ENCODE measurements around the gene EFCAB12.
"Not testable (repeated sequence)": the region's sequence is repeated elsewhere in the genome, so short reads cannot be mapped to it uniquely, and the experiment has no call there.

The EFCAB12 gene

DNA sequence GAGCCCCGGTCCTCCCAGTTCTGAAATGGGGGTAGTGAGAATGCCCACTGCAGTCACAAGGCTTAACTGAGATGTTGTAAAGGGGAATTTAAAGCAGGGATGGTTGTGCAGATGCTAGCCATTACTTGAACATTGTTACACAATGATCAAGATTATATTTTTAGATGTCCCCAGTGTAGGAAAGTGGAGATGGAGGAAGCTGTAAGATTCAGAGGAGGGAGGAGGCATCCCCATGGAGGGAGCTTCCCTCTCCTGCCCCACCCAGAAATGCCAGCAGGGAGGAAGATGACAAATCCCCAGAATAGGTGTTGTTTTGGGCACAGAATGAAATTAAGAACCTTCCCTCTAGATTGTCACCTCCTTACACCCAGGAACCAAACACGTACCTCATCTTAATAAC, 46.1 kb downstream of the EFCAB12 start:
- no peak overlapping the region for H3K4me3 Mint-ChIP-seq
- peaks cover 6% of the 10 kb centered on the region for H3K4me1 Mint-ChIP-seq
- H3K36me3 Mint-ChIP-seq = peaks cover 22% of the 10 kb centered on the region
- ATAC-seq (no peak), DNase-seq (ENCODE audit: low spot score in 2 of 2) (no peak)
- H3K9me3 Mint-ChIP-seq = no peaks in the 10 kb centered on the region
- H3K27ac Mint-ChIP-seq = no peak overlapping the region

- H3K9me3 Mint-ChIP-seq = no peaks in the 10 kb centered on the region
- H3K27ac Mint-ChIP-seq = no peak overlapping the region
- H3K4me3 Mint-ChIP-seq = no peak overlapping the region
- DNase-seq (ENCODE audit: low spot score in 2 of 2) (no peak), ATAC-seq (no peak)
- peaks cover 6% of the 10 kb centered on the region for H3K36me3 Mint-ChIP-seq
- H3K4me1 Mint-ChIP-seq = peaks cover 3% of the 10 kb centered on the region
These were observed 48.7 kb downstream of the EFCAB12 start for GRCh38 chr3:129379582-129380358.

DNA sequence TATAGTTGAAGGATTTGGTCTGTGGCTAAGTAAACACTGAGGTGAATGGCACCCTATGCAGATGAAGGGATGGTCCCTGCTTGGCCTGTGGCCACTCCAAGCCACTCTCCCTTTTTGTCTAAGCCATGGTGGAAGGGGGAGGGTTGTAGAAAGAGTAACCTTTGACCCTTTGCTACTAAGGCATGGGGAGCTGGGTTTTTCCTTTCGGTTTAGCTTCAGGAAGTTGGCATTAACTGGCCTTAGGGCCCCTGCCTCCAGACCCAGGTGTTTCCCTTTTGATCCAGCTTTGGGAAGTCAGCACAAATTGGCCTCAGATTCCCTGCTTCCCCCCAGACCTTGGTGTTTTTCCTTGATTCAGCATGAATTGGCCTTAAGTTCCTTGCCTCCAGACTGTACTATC, 49.5 kb downstream of the EFCAB12 start:
- ATAC-seq = no peak
- no peaks in the 10 kb centered on the region for H3K4me1 Mint-ChIP-seq

GRCh38 chr3:129377615-129378014, 50.8 kb downstream of the EFCAB12 start:
- no peak overlapping the region for H3K27ac Mint-ChIP-seq
- H3K9me3 Mint-ChIP-seq = no peaks in the 10 kb centered on the region
- H3K4me1 Mint-ChIP-seq = no peaks in the 10 kb centered on the region
- DNase-seq (ENCODE audit: low spot score in 2 of 2) = no peak
- no peak overlapping the region for H3K4me3 Mint-ChIP-seq
- peaks cover 5% of the 10 kb centered on the region for H3K36me3 Mint-ChIP-seq
- ATAC-seq = no peak

More for the DNA sequence above, 49.5 kb downstream of the EFCAB12 start:
- Mint-ChIP-seq H3K27ac (no peak overlapping the region), H3K9me3 (no peaks in the 10 kb centered on the region), H3K36me3 (peaks cover 6% of the 10 kb centered on the region), H3K4me3 (no peak overlapping the region)
- no peak for DNase-seq (ENCODE audit: low spot score in 2 of 2)

GRCh38 chr3:129375099-129375498, 53.3 kb downstream of the EFCAB12 start:
- DNase-seq (ENCODE audit: low spot score in 2 of 2) (no peak), ATAC-seq (no peak)
- Mint-ChIP-seq H3K9me3 (no peaks in the 10 kb centered on the region), H3K27ac (no peak overlapping the region), H3K4me1 (no peaks in the 10 kb centered on the region), H3K36me3 (no peaks in the 10 kb centered on the region), H3K4me3 (no peak overlapping the region)

DNA sequence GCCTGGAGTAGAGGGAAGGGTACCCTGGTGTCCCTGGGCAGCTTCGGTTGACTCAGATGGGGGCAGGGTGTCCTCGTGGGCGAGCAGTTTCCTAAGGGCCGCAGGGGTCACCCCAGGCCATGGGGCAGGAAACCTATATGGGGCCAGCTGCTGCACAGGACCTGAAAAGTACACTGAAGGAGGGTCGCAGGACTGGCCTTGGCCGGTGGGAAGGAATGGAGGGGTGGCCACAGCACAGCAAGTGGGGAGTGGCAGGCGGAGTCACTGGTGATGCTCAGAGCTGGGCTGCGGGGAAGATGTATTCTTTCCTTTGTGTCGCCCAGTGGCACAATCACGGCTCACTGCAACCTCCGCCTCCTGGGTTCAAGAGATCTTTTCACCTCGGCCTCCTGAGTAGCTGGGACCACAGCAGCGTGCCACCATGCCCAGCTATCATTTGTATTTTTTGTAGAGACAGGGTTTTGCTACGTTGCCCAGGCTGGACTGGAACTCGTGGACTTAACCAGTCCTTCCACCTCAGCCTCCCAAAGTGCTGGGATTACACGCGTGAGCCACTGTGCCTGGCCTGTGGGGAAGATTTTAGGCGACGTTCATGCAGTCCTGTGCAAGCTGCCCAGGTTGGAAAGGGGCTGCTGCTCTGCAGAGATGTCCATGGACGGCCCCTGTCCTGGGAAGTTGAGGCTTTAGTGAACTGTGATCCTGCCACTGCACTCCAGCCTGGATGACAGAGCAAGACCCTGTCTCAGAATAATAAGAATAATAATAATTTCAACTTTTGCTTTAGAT, 57.2 kb downstream of the EFCAB12 start:
- Mint-ChIP-seq H3K4me1 (no peaks in the 10 kb centered on the region), H3K27ac (no peak overlapping the region), H3K36me3 (no peaks in the 10 kb centered on the region), H3K4me3 (no peak overlapping the region), H3K9me3 (no peaks in the 10 kb centered on the region)
- peak; percentile 45 for ATAC-seq
- no peak for DNase-seq (ENCODE audit: low spot score in 2 of 2)

GRCh38 chr3:129370248-129370964, 58.0 kb downstream of the EFCAB12 start:
- no peak for DNase-seq (ENCODE audit: low spot score in 2 of 2)
- Mint-ChIP-seq H3K4me1 (no peaks in the 10 kb centered on the region), H3K36me3 (no peaks in the 10 kb centered on the region), H3K9me3 (no peaks in the 10 kb centered on the region), H3K4me3 (no peak overlapping the region), H3K27ac (no peak overlapping the region)
- peak; percentile 36 for ATAC-seq

- no peak for ATAC-seq
- Mint-ChIP-seq H3K9me3 (no peaks in the 10 kb centered on the region), H3K36me3 (no peaks in the 10 kb centered on the region), H3K27ac (no peak overlapping the region), H3K4me3 (no peak overlapping the region), H3K4me1 (peaks cover 5% of the 10 kb centered on the region)
- no peak for DNase-seq (ENCODE audit: low spot score in 2 of 2)
These were observed 58.7 kb downstream of the EFCAB12 start for GRCh38 chr3:129369711-129370110.

DNA sequence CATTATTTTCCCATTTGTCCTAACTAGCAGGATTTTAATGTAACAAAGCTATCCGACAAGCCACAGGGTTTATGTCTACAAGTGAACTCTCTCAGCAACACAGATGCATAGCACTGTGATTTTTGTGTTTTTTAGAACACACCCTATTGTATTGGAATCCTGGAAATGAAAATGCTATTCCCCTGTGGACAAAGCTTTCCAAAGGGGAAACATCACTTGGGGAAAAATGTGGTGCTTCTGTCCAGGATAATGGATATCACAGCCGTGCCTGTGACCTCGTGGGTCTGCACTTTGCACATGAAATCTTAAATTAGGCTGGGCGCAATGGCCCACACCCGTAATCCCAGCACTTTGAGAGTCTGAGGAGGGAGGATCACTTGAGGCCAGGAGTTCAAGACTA, 60.6 kb downstream of the EFCAB12 start:
- H3K36me3 Mint-ChIP-seq = no peaks in the 10 kb centered on the region
- no peaks in the 10 kb centered on the region for H3K9me3 Mint-ChIP-seq
- no peak for DNase-seq (ENCODE audit: low spot score in 2 of 2)
- H3K27ac Mint-ChIP-seq = no peak overlapping the region
- H3K4me3 Mint-ChIP-seq = no peak overlapping the region
- peaks cover 5% of the 10 kb centered on the region for H3K4me1 Mint-ChIP-seq
- ATAC-seq = no peak

DNA sequence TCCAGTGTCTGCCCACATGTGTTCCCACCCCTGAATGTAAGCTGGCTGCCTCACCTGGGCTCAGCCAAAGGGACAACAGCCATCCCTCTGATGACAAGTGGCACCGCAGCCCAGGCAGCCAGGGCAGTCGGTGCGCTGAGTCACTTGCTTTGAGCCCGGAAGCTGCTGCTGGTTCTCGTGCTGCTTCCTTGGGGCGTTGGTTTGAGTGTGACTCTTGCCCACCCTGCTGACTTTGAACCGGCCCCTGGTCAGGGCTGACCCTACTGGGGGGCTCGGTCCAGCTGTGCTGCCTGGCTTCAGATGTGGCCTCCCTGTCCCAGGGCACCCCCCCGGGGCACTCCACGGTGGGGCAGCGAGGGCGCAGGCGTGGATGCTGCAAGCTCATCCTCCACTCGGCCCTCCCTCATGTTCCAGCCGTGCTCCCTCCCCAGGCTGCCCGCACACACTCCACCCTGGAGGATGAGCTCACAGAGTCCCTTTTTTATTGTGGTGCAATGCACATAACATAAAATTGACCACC, 62.1 kb downstream of the EFCAB12 start:
- no peak overlapping the region for H3K4me3 Mint-ChIP-seq
- peaks cover 5% of the 10 kb centered on the region for H3K4me1 Mint-ChIP-seq
- H3K27ac Mint-ChIP-seq = no peak overlapping the region
- no peaks in the 10 kb centered on the region for H3K36me3 Mint-ChIP-seq
- DNase-seq (ENCODE audit: low spot score in 2 of 2) (no peak), ATAC-seq (no peak)
- no peaks in the 10 kb centered on the region for H3K9me3 Mint-ChIP-seq

- Mint-ChIP-seq H3K9me3 (no peaks in the 10 kb centered on the region), H3K4me1 (peaks cover 5% of the 10 kb centered on the region)
- ATAC-seq = no peak
These were observed 62.9 kb downstream of the EFCAB12 start for GRCh38 chr3:129365296-129366136.

GRCh38 chr3:129364811-129365210, 63.6 kb downstream of the EFCAB12 start:
- H3K27ac Mint-ChIP-seq; ATAC-seq; H3K9me3 Mint-ChIP-seq; DNase-seq (ENCODE audit: low spot score in 2 of 2); H3K4me3 Mint-ChIP-seq; H3K4me1 Mint-ChIP-seq; H3K36me3 Mint-ChIP-seq: not testable (repeated sequence)

More at GRCh38 chr3:129365296-129366136, 62.9 kb downstream of the EFCAB12 start:
- no peak for DNase-seq (ENCODE audit: low spot score in 2 of 2)
- H3K27ac Mint-ChIP-seq = no peak overlapping the region
- no peaks in the 10 kb centered on the region for H3K36me3 Mint-ChIP-seq
- H3K4me3 Mint-ChIP-seq = no peak overlapping the region

GRCh38 chr3:129363356-129363755, 65.1 kb downstream of the EFCAB12 start:
- H3K36me3 Mint-ChIP-seq; H3K27ac Mint-ChIP-seq; ATAC-seq; H3K4me1 Mint-ChIP-seq; H3K4me3 Mint-ChIP-seq; H3K9me3 Mint-ChIP-seq; DNase-seq (ENCODE audit: low spot score in 2 of 2): not testable (repeated sequence)

- no peak overlapping the region for H3K27ac Mint-ChIP-seq
- no peaks in the 10 kb centered on the region for H3K9me3 Mint-ChIP-seq
- no peak for ATAC-seq
- H3K36me3 Mint-ChIP-seq = no peaks in the 10 kb centered on the region
- H3K4me3 Mint-ChIP-seq = no peak overlapping the region
- H3K4me1 Mint-ChIP-seq = peaks cover 5% of the 10 kb centered on the region
- no peak for DNase-seq (ENCODE audit: low spot score in 2 of 2)
These were observed 67.6 kb downstream of the EFCAB12 start for GRCh38 chr3:129360705-129361460.

Measured in stimulated activated effector memory CD8-positive, alpha-beta T cell treated with anti-CD3 and anti-CD28 coated beads, Interleukin-12 subunit alpha, Interleukin-12 subunit beta, amount 100 ng/mL, for 72 hours (primary cell).